Lung (tissue), 12 donors: ENCODE data around the gene RNU6-9. TPM values are rescaled to one million over a fixed set of nuclear protein-coding genes. Genes with fewer than 3 reads are reported as not detected.

Source experiments
- ATAC-seq: fragments of 200-7000 bp; cut with Tn5 transposase; one replicate; pipeline ENCODE4 v1.9.1; 2020; ENCODE audit warnings: moderate number of reproducible peaks; ENCODE audit not compliant: insufficient read depth, low FRiP score
- DNase-seq, 3 donors: peaks; one replicate each; pipeline ENCODE4 v3.0.0-alpha.2; 2013 to 2017
- H3K27ac ChIP-seq, 2 donors: one replicate each; pipeline ENCODE4 v1.5.1; 2013; ENCODE audit warnings: mild to moderate bottlenecking in 2 of 2, moderate library complexity in 2 of 2, control low read depth in 1 of 2, inconsistent platforms in 1 of 2, low read depth in 1 of 2, low read length in 1 of 2
- H3K27me3 ChIP-seq, 3 donors: one replicate each; pipeline ENCODE4 v1.5.1; 2013; ENCODE audit warnings: low read length in 2 of 3; ENCODE audit not compliant: control insufficient read depth in 3 of 3, insufficient read depth in 3 of 3
- H3K36me3 ChIP-seq, 4 donors: one replicate each; pipeline ENCODE4 v1.5.1; 2013; ENCODE audit warnings: low read length in 4 of 4, mild to moderate bottlenecking in 1 of 4, moderate library complexity in 1 of 4; ENCODE audit not compliant: control insufficient read depth in 4 of 4, insufficient read depth in 4 of 4
- H3K4me1 ChIP-seq, 5 donors: one replicate each; pipeline ENCODE4 v1.5.1; 2013; ENCODE audit warnings: low read length in 5 of 5, mild to moderate bottlenecking in 2 of 5, moderate library complexity in 1 of 5; ENCODE audit not compliant: control insufficient read depth in 5 of 5, insufficient read depth in 5 of 5
- H3K4me3 ChIP-seq: one replicate; pipeline ENCODE4 v1.5.1; 2013; ENCODE audit warnings: mild to moderate bottlenecking, control low read depth, moderate library complexity
- H3K9ac ChIP-seq, 2 donors: one replicate each; pipeline ENCODE4 v1.5.1; 2013; ENCODE audit warnings: low read length in 2 of 2, control low read depth in 1 of 2; ENCODE audit not compliant: insufficient read depth in 1 of 2
- H3K9me3 ChIP-seq, 4 donors: one replicate each; pipeline ENCODE4 v1.5.1; 2013; ENCODE audit warnings: low read length in 3 of 4, mild to moderate bottlenecking in 1 of 4, moderate library complexity in 1 of 4; ENCODE audit not compliant: control insufficient read depth in 4 of 4, insufficient read depth in 3 of 4
- CTCF ChIP-seq: IDR thresholded peaks from 2 replicates; pipeline ENCODE4 v1.5.1; 2012; ENCODE audit warnings: mild to moderate bottlenecking; ENCODE audit errors: control extremely low read depth, extremely low read depth
- WGBS, 2 donors: extraction: QIAGEN DNeasy Blood & Tissue Kit; methylation state at CpG; one replicate each; pipeline ENCODE4 v1.1.7; 2013; 5-methylcytosine and 5-hydroxymethylcytosine counted together
- polyA plus RNA-seq, 2 donors: library from polyadenylated mRNA; stranded (reverse); fragments of 200-250 nt; gene quantifications; one replicate each; pipeline ENCODE4 v1.2.1, GENCODE V29; 2013
- total RNA-seq, 2 donors: library from RNA; depleted of rRNA in 1 of 2; stranded (reverse); fragments of >200 nt in 1 of 2; gene quantifications; one replicate each; pipeline ENCODE4 v1.2.1, GENCODE V29; 2014 to 2021
- donor health status: control.
- donor health status: control.
- donor health status: Bipolar disorder and iron deficiency.
- donor health status: healthy.
- donor health status: DM: yes; HTN: yes; CAD: no.

The RNU6-9 gene
- total and polyA plus RNA-seq, 4 donors: not detected

- ATAC-seq (no peak), DNase-seq (no peak)
- Histone ChIP-seq H3K27ac (no peak overlapping the region), H3K9me3 (peaks cover 0 to 4% (median 0%) of the 10 kb centered on the region in 4 donors), H3K27me3 (no peaks in the 10 kb centered on the region), H3K9ac (no peak overlapping the region), H3K4me1 (no peaks in the 10 kb centered on the region), H3K36me3 (peaks cover 0 to 81% (median 32%) of the 10 kb centered on the region in 4 donors), H3K4me3 (no peak overlapping the region)
- TF ChIP-seq CTCF: no peak
- WGBS, 2 donors: 98 to 99% methylated on average over 34 of the region's 34 CpGs
These were observed 11.8 kb upstream of the RNU6-9 start for GRCh38 chr19:881385-882071.

GRCh38 chr19:882871-883497 lies 10.3 kb upstream of the RNU6-9 start:
- WGBS, 2 donors: 92 to 98% methylated on average over 16 to 23 of the region's 30 CpGs
- Histone ChIP-seq H3K4me3 (no peak overlapping the region), H3K27me3 (no peaks in the 10 kb centered on the region), H3K27ac (no peak overlapping the region), H3K9me3 (peaks cover 0 to 4% (median 0%) of the 10 kb centered on the region in 4 donors), H3K9ac (no peak overlapping the region), H3K4me1 (no peaks in the 10 kb centered on the region), H3K36me3 (peaks cover 0 to 75% (median 35%) of the 10 kb centered on the region in 4 donors)
- DNase-seq (no peak), ATAC-seq (no peak)
- TF ChIP-seq CTCF: no peak

- DNase-seq: no peak
- H3K27me3 ChIP-seq: no peaks in the 10 kb centered on the region
- no peak overlapping the region for H3K9ac ChIP-seq
- H3K36me3 ChIP-seq: peaks cover 0 to 77% (median 38%) of the 10 kb centered on the region in 4 donors
- peak; percentile 72 for ATAC-seq
- WGBS, 2 donors: 86 to 91% methylated on average over 22 of the region's 22 CpGs
- no peaks in the 10 kb centered on the region for H3K4me1 ChIP-seq
- H3K27ac ChIP-seq: no peak overlapping the region
- no peak for TF ChIP-seq CTCF
- H3K9me3 ChIP-seq: peaks cover 0 to 4% (median 0%) of the 10 kb centered on the region in 4 donors
- no peak overlapping the region for H3K4me3 ChIP-seq
These were observed 9.5 kb upstream of the RNU6-9 start for GRCh38 chr19:883661-884211.
